Peyer's patch (tissue), 4 donors: ENCODE results near the gene TSPAN4. TPM values are rescaled to one million over a fixed set of nuclear protein-coding genes. Genes with fewer than 3 reads are reported as not detected.

Experiments
- DNase-seq, 3 donors: peaks; one replicate each; pipeline ENCODE4 v3.0.0-alpha.2; 2017 to 2019
- H3K27ac ChIP-seq, 4 donors: fragments of 200-600 bp; sonication (generic); one replicate each; pipeline ENCODE4 v1.5.1; 2016 to 2019
- H3K27me3 ChIP-seq, 2 donors: fragments of 200-600 bp; sonication (generic); one replicate each; pipeline ENCODE4 v1.5.1; 2019
- H3K36me3 ChIP-seq, 3 donors: fragments of 200-600 bp; sonication (generic); one replicate each; pipeline ENCODE4 v1.5.1; 2016 to 2019
- H3K4me1 ChIP-seq, 4 donors: fragments of 200-600 bp; sonication (generic); one replicate each; pipeline ENCODE4 v1.5.1; 2016 to 2019
- H3K4me3 ChIP-seq, 4 donors: fragments of 200-600 bp; sonication (generic); 1 replicate in 3 of 4; 2 replicates in 1 of 4; pipeline ENCODE4 v1.5.1; 2016 to 2019; ENCODE audit warnings: mild to moderate bottlenecking in 1 of 4
- H3K9me3 ChIP-seq, 4 donors: fragments of 200-600 bp; sonication (generic); one replicate each; pipeline ENCODE4 v1.5.1; 2016 to 2019; ENCODE audit warnings: mild to moderate bottlenecking in 1 of 4
- CTCF ChIP-seq, 6 experiments: fragments of 450-650 bp in 4 of 6; fragments of 200-600 bp in 2 of 6; sonication (generic) in 1 of 6; IDR thresholded peaks; one replicate each; pipeline ENCODE4 v1.5.1; 2017 to 2019; ENCODE audit warnings: antibody characterized with exemption in 6 of 6, mild to moderate bottlenecking in 3 of 6, moderate library complexity in 1 of 6
- POLR2A ChIP-seq, 2 donors: fragments of 450-650 bp; IDR thresholded peaks; one replicate each; pipeline ENCODE4 v1.5.1; 2017; ENCODE audit warnings: antibody characterized with exemption in 2 of 2, mild to moderate bottlenecking in 2 of 2, moderate library complexity in 2 of 2
- small RNA-seq, 2 donors: library from RNA; depleted of rRNA; stranded (forward); fragments of <200 nt; gene quantifications; one replicate each; pipeline ENCODE3, GENCODE V24; 2016
- total RNA-seq, 4 donors: library from RNA; depleted of rRNA; stranded (reverse); fragments of >200 nt; gene quantifications; one replicate each; pipeline ENCODE4 v1.1.0, GENCODE V29; 2016

TSPAN4 gene
- total RNA-seq, 4 donors from 2014 or later = 20.0 to 52.1 (median 38.4) TPM

- no peak for DNase-seq
- no peak for TF ChIP-seq CTCF (IDR thresholded peaks at IDR 0.05)
- no peak for TF ChIP-seq POLR2A (IDR thresholded peaks at IDR 0.05)
- no peak overlapping the region for H3K4me3 ChIP-seq
- H3K9me3 ChIP-seq = no peaks in the 10 kb centered on the region
- no peak overlapping the region for H3K27ac ChIP-seq
- H3K27me3 ChIP-seq = no peaks in the 10 kb centered on the region
- H3K36me3 ChIP-seq = no peaks in the 10 kb centered on the region
- peaks cover 0 to 14% (median 3%) of the 10 kb centered on the region in 4 donors for H3K4me1 ChIP-seq
Measured at GRCh38 chr11:912266-912665, 69.6 kb downstream of the TSPAN4 start.

GRCh38 chr11:913043-913442, 70.4 kb downstream of the TSPAN4 start:
- Histone ChIP-seq H3K27ac (no peak overlapping the region), H3K27me3 (no peaks in the 10 kb centered on the region), H3K9me3 (no peaks in the 10 kb centered on the region), H3K36me3 (no peaks in the 10 kb centered on the region), H3K4me3 (no peak overlapping the region), H3K4me1 (peaks cover 0 to 14% (median 3%) of the 10 kb centered on the region in 4 donors)
- TF ChIP-seq POLR2A (IDR thresholded peaks at IDR 0.05) (no peak), CTCF (IDR thresholded peaks at IDR 0.05) (no peak)
- no peak for DNase-seq

GRCh38 chr11:914204-914603, 71.6 kb downstream of the TSPAN4 start:
- peaks cover 0 to 14% (median 3%) of the 10 kb centered on the region in 4 donors for H3K4me1 ChIP-seq
- H3K27me3 ChIP-seq = no peaks in the 10 kb centered on the region
- no peaks in the 10 kb centered on the region for H3K9me3 ChIP-seq
- H3K27ac ChIP-seq = peak overlapping the region in 3 of 4 donors; percentile 8 to 40 (median 29)
- DNase-seq = no peak
- TF ChIP-seq POLR2A (IDR thresholded peaks at IDR 0.05) = no peak
- TF ChIP-seq CTCF (IDR thresholded peaks at IDR 0.05) = no peak
- no peak overlapping the region for H3K4me3 ChIP-seq
- no peaks in the 10 kb centered on the region for H3K36me3 ChIP-seq

- Histone ChIP-seq H3K4me1 (peaks cover 0 to 9% (median 2%) of the 10 kb centered on the region in 4 donors), H3K27me3 (no peaks in the 10 kb centered on the region), H3K9me3 (no peaks in the 10 kb centered on the region), H3K4me3 (no peak overlapping the region), H3K27ac (peak overlapping the region in 3 of 4 donors; percentile 8 to 40 (median 29)), H3K36me3 (no peaks in the 10 kb centered on the region)
- DNase-seq = peak in 1 of 3 donors; percentile 64
- no peak for TF ChIP-seq CTCF (IDR thresholded peaks at IDR 0.05)
- TF ChIP-seq POLR2A (IDR thresholded peaks at IDR 0.05) = no peak
Measured at GRCh38 chr11:914747-915501, 72.3 kb downstream of the TSPAN4 start.

Small RNA genes within 50 kb of the gene (small RNA-seq; reads per million reads assigned to genes)
- gene SNORA52 = 0 reads per million in 2 donors

Other genes starting within 250 kb of the TSPAN4 start
- 10 to 100 TPM; 28.1 to 80.9 (median 58.4) TPM for gene IRF7, start 226.9 kb upstream of the TSPAN4 start, total RNA-seq
- gene CDHR5, start 217.9 kb upstream of the TSPAN4 start, total RNA-seq = 1,000 to 10,000 TPM in 3 of 4 donors, 10 to 100 TPM in 1; 77.6 to 1,696 (median 1,274) TPM
- 10 to 100 TPM in 1 of 4 donors, not detected in 3; 12.6 TPM for gene SCT, start 215.7 kb upstream of the TSPAN4 start, total RNA-seq
- gene DRD4, start 205.6 kb upstream of the TSPAN4 start, total RNA-seq = 1 to 10 TPM in 2 of 4 donors, not detected in 2; 1.6 to 3.0 TPM
- 10 to 100 TPM; 14.9 to 56.2 (median 47.0) TPM for gene DEAF1, start 147.6 kb upstream of the TSPAN4 start, total RNA-seq
- gene TMEM80, start 147.0 kb upstream of the TSPAN4 start, total RNA-seq = 10 to 100 TPM; 10.7 to 58.9 (median 44.5) TPM
- 100 to 1,000 TPM; 258 to 710 (median 672) TPM for gene EPS8L2, start 136.6 kb upstream of the TSPAN4 start, total RNA-seq
- gene TALDO1, start 95.4 kb upstream of the TSPAN4 start, total RNA-seq = 100 to 1,000 TPM; 140 to 175 (median 149) TPM
- 10 to 100 TPM; 47.6 to 81.7 (median 52.9) TPM for gene GATD1, start 65.4 kb upstream of the TSPAN4 start, total RNA-seq
- gene CEND1, start 52.8 kb upstream of the TSPAN4 start, total RNA-seq = not detected
- 10 to 100 TPM; 14.2 to 22.0 (median 16.6) TPM for gene SLC25A22, start 44.6 kb upstream of the TSPAN4 start, total RNA-seq
- 10 to 100 TPM; 29.1 to 83.3 (median 70.2) TPM for gene PIDD1, start 37.6 kb upstream of the TSPAN4 start, total RNA-seq
- gene RPLP2, start 32.9 kb upstream of the TSPAN4 start, total RNA-seq = 1,000 to 10,000 TPM in 1 of 4 donors, 100 to 1,000 TPM in 3; 261 to 1,717 (median 510) TPM
- 100 to 1,000 TPM in 3 of 4 donors, 10 to 100 TPM in 1; 71.8 to 254 (median 163) TPM for gene PNPLA2, start 23.9 kb upstream of the TSPAN4 start, total RNA-seq
- gene CRACR2B, start 14.9 kb upstream of the TSPAN4 start, total RNA-seq = 100 to 1,000 TPM in 3 of 4 donors, 10 to 100 TPM in 1; 44.0 to 175 (median 110) TPM
- 100 to 1,000 TPM; 102 to 277 (median 237) TPM for gene CD151, start 9.9 kb upstream of the TSPAN4 start, total RNA-seq
- gene POLR2L, start 323 bp upstream of the TSPAN4 start, total RNA-seq = 10 to 100 TPM; 37.8 to 67.1 (median 44.8) TPM
- gene CHID1, start 68.0 kb downstream of the TSPAN4 start, total RNA-seq = 10 to 100 TPM; 50.6 to 72.6 (median 57.2) TPM
- gene AP2A2, start 83.0 kb downstream of the TSPAN4 start, total RNA-seq = 100 to 1,000 TPM; 103 to 383 (median 136) TPM
- not detected for gene MUC6, start 193.9 kb downstream of the TSPAN4 start, total RNA-seq
- gene MUC2, start 232.0 kb downstream of the TSPAN4 start, total RNA-seq = 1,000 to 10,000 TPM in 2 of 4 donors, 100 to 1,000 TPM in 2; 817 to 1,165 (median 1,010) TPM